WI38 (cell line): ENCODE measurements around the gene MYO5C.

Experiments
- H3K4me3 ChIP-seq: 2 replicates; pipeline ENCODE4 v1.5.1; 2011; ENCODE audit warnings: low read depth, mild to moderate bottlenecking, control low read depth, low read length
- CTCF ChIP-seq: IDR thresholded peaks from 2 replicates; pipeline ENCODE4 v1.5.1; 2012; ENCODE audit warnings: low read depth, mild to moderate bottlenecking, control low read depth, low read length

MYO5C gene

GRCh38 chr15:52337198-52337853 lies 41.7 kb upstream of the MYO5C start:
- no peak overlapping the region for H3K4me3 ChIP-seq

GRCh38 chr15:52336529-52336928 lies 40.9 kb upstream of the MYO5C start:
- TF ChIP-seq CTCF: no peak

More at GRCh38 chr15:52337198-52337853, 41.7 kb upstream of the MYO5C start:
- no peak for TF ChIP-seq CTCF

DNA sequence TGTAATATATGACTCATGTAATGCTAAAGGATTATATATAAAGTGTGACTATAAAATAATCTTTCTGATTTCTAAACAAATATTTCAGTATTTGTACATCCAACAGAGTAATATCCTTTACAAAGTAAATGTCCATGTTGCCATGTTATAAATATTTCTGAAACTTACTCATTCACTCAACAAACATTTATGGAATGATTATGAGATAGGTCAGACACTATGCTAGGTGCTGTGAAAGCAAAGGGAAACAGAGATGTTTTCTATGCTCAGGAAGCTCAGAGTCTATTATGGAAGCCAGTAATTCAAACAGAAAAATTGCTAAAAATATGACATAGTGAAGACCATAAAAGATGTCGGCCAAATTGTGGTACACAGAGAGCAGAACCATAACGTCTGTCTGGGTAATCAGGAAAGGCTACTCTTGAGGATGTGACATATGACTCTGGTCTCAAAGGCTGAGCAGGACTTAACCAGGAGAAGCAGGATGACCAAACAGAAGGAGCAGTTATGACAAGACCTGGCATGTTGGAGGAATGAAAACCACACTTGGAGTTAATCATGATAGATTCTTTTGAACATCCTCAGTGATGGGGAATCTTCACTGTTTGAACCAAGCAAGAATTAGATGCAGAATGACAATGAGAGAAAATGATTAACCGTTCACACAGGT lies 39.0 kb upstream of the MYO5C start:
- no peak for TF ChIP-seq CTCF
- no peak overlapping the region for H3K4me3 ChIP-seq

More at GRCh38 chr15:52336529-52336928, 40.9 kb upstream of the MYO5C start:
- H3K4me3 ChIP-seq: no peak overlapping the region

DNA sequence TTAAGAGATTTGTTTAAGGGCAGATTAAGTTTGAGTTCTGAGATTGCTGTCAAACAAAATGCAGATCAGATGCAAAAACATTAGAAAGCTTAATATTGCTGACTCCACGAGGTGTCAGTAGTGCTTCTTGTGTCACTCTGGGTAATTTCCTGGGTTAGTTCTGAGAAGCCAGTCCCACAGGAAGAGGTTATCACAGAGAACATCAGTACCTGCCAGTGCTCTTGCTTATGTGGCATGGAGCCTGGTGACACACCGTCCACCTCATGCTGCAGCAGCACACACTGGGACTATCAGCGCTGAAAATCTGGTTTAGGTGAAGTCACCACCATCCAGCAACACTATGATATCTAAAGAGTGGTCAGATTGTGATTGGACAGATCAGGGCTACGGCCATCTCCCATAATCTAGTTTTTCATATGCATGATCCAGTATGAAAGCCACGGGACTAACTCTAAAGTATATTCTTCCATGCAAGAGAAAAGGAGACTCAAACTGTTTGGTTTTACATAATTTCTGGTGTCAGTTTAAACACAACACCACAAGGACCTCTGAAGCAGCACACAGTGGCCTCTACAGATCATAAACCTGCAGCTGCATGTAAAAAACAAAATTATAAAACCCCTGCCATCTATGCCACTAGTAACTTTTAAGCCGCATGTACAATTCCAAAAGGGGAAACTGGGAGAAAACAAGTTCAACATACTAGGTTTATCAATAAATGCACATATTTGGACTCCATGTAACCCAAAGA lies 36.1 kb upstream of the MYO5C start:
- H3K4me3 ChIP-seq: no peak overlapping the region
- no peak for TF ChIP-seq CTCF

GRCh38 chr15:52329987-52330386 lies 34.4 kb upstream of the MYO5C start:
- H3K4me3 ChIP-seq: no peak overlapping the region
- no peak for TF ChIP-seq CTCF

DNA sequence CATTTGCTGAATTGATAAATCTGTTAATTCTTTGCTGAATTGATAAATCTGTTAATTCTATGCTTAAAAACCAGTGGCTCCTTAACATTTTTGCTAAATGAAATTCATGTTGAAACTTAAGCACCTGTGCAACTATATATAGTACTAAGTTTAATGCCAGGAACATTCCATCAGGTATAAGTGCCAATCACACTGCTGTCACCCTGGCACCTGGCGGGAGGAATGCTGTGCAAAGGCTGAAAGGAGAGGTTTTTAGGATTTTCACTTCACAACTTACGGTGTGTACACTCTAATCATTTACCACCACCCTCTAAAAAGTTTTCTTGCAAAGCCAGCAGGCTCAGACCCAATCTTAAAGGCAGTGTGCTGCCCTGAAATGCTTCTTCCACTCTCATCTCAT lies 33.5 kb upstream of the MYO5C start:
- H3K4me3 ChIP-seq: no peak overlapping the region
- TF ChIP-seq CTCF: no peak

DNA sequence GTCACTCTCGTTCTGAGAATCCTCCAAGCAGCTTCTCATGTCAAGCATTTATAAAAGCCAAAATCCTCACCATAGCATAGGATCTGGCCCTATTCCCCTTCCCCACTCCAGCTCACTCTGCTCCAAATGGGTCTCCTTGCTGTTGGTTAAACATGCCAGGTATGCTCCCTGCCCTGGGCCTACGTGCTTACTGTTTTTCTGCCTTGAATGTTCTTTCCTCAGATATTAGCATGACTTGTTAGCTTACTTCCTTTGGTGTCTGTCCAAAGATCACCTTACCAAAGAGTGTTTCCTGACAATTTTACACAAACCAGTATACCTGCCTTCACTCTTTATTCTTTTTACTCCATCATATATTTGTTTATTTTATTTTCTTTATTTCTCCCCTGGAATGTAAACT lies 33.1 kb upstream of the MYO5C start:
- no peak for TF ChIP-seq CTCF
- H3K4me3 ChIP-seq: no peak overlapping the region
